Gastrocnemius medialis (tissue), 4 donors: ENCODE results near the gene GPR61.

Experiments
- CTCF ChIP-seq, 5 experiments: fragments of 450-650 bp in 3 of 5; fragments of 200-600 bp in 2 of 5; sonication (generic) in 2 of 5; IDR thresholded peaks in 4 of 5; conservative IDR thresholded peaks in 1 of 5; 1 replicate in 4 of 5; 2 replicates in 1 of 5; pipeline ENCODE4 v1.5.1; 2016 to 2019; ENCODE audit warnings: antibody characterized with exemption in 5 of 5, mild to moderate bottlenecking in 3 of 5, moderate library complexity in 3 of 5
- POLR2A ChIP-seq, 2 donors: fragments of 450-650 bp; IDR thresholded peaks; one replicate each; pipeline ENCODE4 v1.6.1; 2017; ENCODE audit warnings: antibody characterized with exemption in 2 of 2, mild to moderate bottlenecking in 2 of 2, moderate library complexity in 2 of 2

- TF ChIP-seq POLR2A (IDR thresholded peaks at IDR 0.05) (no peak), CTCF (IDR thresholded peaks at IDR 0.05 in 4 of 5, conservative IDR thresholded peaks at IDR 0.05 in 1 of 5) (no peak)
Observed at GRCh38 chr1:109570414-109570813, 30.7 kb downstream of the GPR61 start.
